Neural cell (in vitro differentiated cells): ENCODE results near the gene BORCS5. TPM values are rescaled to one million over a fixed set of nuclear protein-coding genes. Genes with fewer than 3 reads are reported as not detected.

Experiments used
- H2AFZ ChIP-seq: fragments of 200-600, 300-800 bp; sonication (generic), shearing (Covaris generic); 2 replicates; pipeline ENCODE4 v1.6.0; 2014; ENCODE audit warnings: low read depth, mild to moderate bottlenecking, antibody characterized with exemption, low read length, moderate library complexity
- H3F3A ChIP-seq: fragments of 200-600 bp; shearing (Covaris generic); 2 replicates; pipeline ENCODE4 v1.6.1; 2016; ENCODE audit warnings: mild to moderate bottlenecking, moderate library complexity, mixed read lengths, antibody characterized with exemption, low read length; ENCODE audit not compliant: insufficient read depth, poor library complexity, severe bottlenecking
- H3K27ac ChIP-seq: fragments of 200-600, 300-800 bp; sonication (generic), shearing (Covaris generic); 2 replicates; pipeline ENCODE4 v1.5.1; 2014; ENCODE audit warnings: mild to moderate bottlenecking, low read length, moderate library complexity
- H3K27me3 ChIP-seq: fragments of 300-800, 200-600 bp; sonication (generic), shearing (Covaris generic); 2 replicates; pipeline ENCODE4 v1.6.0; 2014; ENCODE audit warnings: mild to moderate bottlenecking, low read depth, low read length, moderate library complexity; ENCODE audit not compliant: insufficient read depth
- H3K36me3 ChIP-seq: fragments of 300-800, 200-600 bp; sonication (generic), shearing (Covaris generic); 2 replicates; pipeline ENCODE4 v1.5.1; 2014; ENCODE audit warnings: mild to moderate bottlenecking, antibody characterized with exemption, low read length, moderate library complexity; ENCODE audit not compliant: insufficient read depth
- H3K4me2 ChIP-seq: fragments of 300-800, 200-600 bp; sonication (generic), shearing (Covaris generic); 2 replicates; pipeline ENCODE4 v1.6.0; 2014; ENCODE audit warnings: mild to moderate bottlenecking, low read length
- H3K4me3 ChIP-seq: fragments of 300-800, 200-600 bp; sonication (generic), shearing (Covaris generic); 2 replicates; pipeline ENCODE4 v1.5.1; 2014; ENCODE audit warnings: mild to moderate bottlenecking, low read length, moderate library complexity
- H3K79me2 ChIP-seq: fragments of 200-600 bp; shearing (Covaris generic); replicated peaks from 2 replicates; pipeline ENCODE4 v1.6.0; 2014; ENCODE audit warnings: mild to moderate bottlenecking, low read length, moderate library complexity; ENCODE audit not compliant: insufficient read depth
- H3K9ac ChIP-seq: fragments of 300-800, 200-600 bp; sonication (generic), shearing (Covaris generic); 2 replicates; pipeline ENCODE4 v1.6.1; 2016; ENCODE audit warnings: mild to moderate bottlenecking, low read length, mixed read lengths
- H3K9me2 ChIP-seq: fragments of 200-600 bp; shearing (Covaris generic); 2 replicates; pipeline ENCODE4 v1.6.1; 2016; ENCODE audit warnings: mild to moderate bottlenecking, low read length, mixed read lengths; ENCODE audit not compliant: insufficient read depth
- H3K9me3 ChIP-seq: fragments of 200-600, 300-800 bp; sonication (generic), shearing (Covaris generic); 2 replicates; pipeline ENCODE4 v1.6.1; 2016; ENCODE audit warnings: mild to moderate bottlenecking, mixed run types, low read length, moderate library complexity, mixed read lengths
- H4K20me1 ChIP-seq: fragments of 200-600 bp; shearing (Covaris generic); 2 replicates; pipeline ENCODE4 v1.6.1; 2016; ENCODE audit warnings: mild to moderate bottlenecking, mixed run types; ENCODE audit not compliant: insufficient read depth
- CTCF ChIP-seq: fragments of 450-650 bp; IDR thresholded peaks from 2 replicates; pipeline ENCODE4 v1.5.1; 2014; ENCODE audit warnings: antibody characterized with exemption, mild to moderate bottlenecking, moderate library complexity; ENCODE audit not compliant: poor library complexity, severe bottlenecking
- EP300 ChIP-seq: fragments of 450-650 bp; conservative IDR thresholded peaks from 2 replicates; pipeline ENCODE4 v1.6.1; 2014; ENCODE audit warnings: antibody characterized with exemption, mild to moderate bottlenecking, moderate library complexity; ENCODE audit not compliant: poor library complexity, severe bottlenecking
- EZH2 ChIP-seq: fragments of 200-600, 300-800 bp; shearing (Covaris generic), sonication (generic); IDR thresholded peaks from 2 replicates; pipeline ENCODE4 v1.6.1; 2014; ENCODE audit warnings: antibody characterized with exemption, low read length, borderline replicate concordance, mild to moderate bottlenecking; ENCODE audit not compliant: insufficient read depth, poor library complexity, severe bottlenecking
- MXI1 ChIP-seq: fragments of 450-650 bp; conservative IDR thresholded peaks from 2 replicates; pipeline ENCODE4 v1.6.1; 2014; ENCODE audit warnings: antibody characterized with exemption, mild to moderate bottlenecking; ENCODE audit not compliant: poor library complexity, severe bottlenecking
- POLR2AphosphoS5 ChIP-seq: IDR thresholded peaks from 2 replicates; pipeline ENCODE4 v1.6.1; 2012
- RAD21 ChIP-seq: fragments of 450-650 bp; conservative IDR thresholded peaks from 2 replicates; pipeline ENCODE4 v1.6.1; 2014; ENCODE audit warnings: antibody characterized with exemption, mild to moderate bottlenecking, moderate library complexity
- REST ChIP-seq: IDR thresholded peaks from 2 replicates; pipeline ENCODE4 v1.6.1; 2012; ENCODE audit warnings: borderline replicate concordance
- SMC3 ChIP-seq: fragments of 450-650 bp; conservative IDR thresholded peaks from 2 replicates; pipeline ENCODE4 v1.6.1; 2014; ENCODE audit warnings: antibody characterized with exemption, mild to moderate bottlenecking, moderate library complexity; ENCODE audit not compliant: poor library complexity
- TAF1 ChIP-seq: IDR thresholded peaks from 2 replicates; pipeline ENCODE4 v1.6.1; 2012; ENCODE audit warnings: low read depth
- polyA plus RNA-seq: library from polyadenylated mRNA; depleted of rRNA; stranded (reverse); fragments of >200 nt; gene quantifications from 2 replicates; pipeline ENCODE4 v1.2.3, GENCODE V29; 2014

Gene BORCS5
- polyA plus RNA-seq, 1 donor from 2014 or later: 14.2 TPM

GRCh38 chr12:12445882-12446181, 89.0 kb downstream of the BORCS5 start:
- no peaks in the 10 kb centered on the region for H3K9me2 ChIP-seq
- no peaks in the 10 kb centered on the region for H3K36me3 ChIP-seq
- no peak overlapping the region for H3K4me2 ChIP-seq
- H3K27ac ChIP-seq: no peak overlapping the region
- no peak for TF ChIP-seq REST
- no peak for TF ChIP-seq CTCF
- no peak for TF ChIP-seq SMC3
- TF ChIP-seq TAF1: no peak
- TF ChIP-seq POLR2AphosphoS5: no peak
- no peak for TF ChIP-seq EP300
- TF ChIP-seq RAD21: no peak
- H3K9me3 ChIP-seq: no peaks in the 10 kb centered on the region
- no peak overlapping the region for H3K9ac ChIP-seq
- no peaks in the 10 kb centered on the region for H4K20me1 ChIP-seq
- H3F3A ChIP-seq: no peaks in the 10 kb centered on the region
- no peak overlapping the region for H2AFZ ChIP-seq
- no peaks in the 10 kb centered on the region for H3K27me3 ChIP-seq
- no peak overlapping the region for H3K4me3 ChIP-seq
- no peaks in the 10 kb centered on the region for H3K79me2 ChIP-seq

- no peak overlapping the region for H3K9ac ChIP-seq
- no peaks in the 10 kb centered on the region for H3F3A ChIP-seq
- no peak overlapping the region for H2AFZ ChIP-seq
- H3K36me3 ChIP-seq: no peaks in the 10 kb centered on the region
- H3K9me3 ChIP-seq: no peaks in the 10 kb centered on the region
- no peak overlapping the region for H3K4me3 ChIP-seq
- TF ChIP-seq POLR2AphosphoS5 (no peak), SMC3 (no peak), RAD21 (no peak), CTCF (no peak), EZH2 (no peak), MXI1 (no peak)
- H3K27me3 ChIP-seq: no peaks in the 10 kb centered on the region
- H3K27ac ChIP-seq: no peak overlapping the region
- no peaks in the 10 kb centered on the region for H4K20me1 ChIP-seq
- H3K4me2 ChIP-seq: no peak overlapping the region
- no peaks in the 10 kb centered on the region for H3K79me2 ChIP-seq
- no peaks in the 10 kb centered on the region for H3K9me2 ChIP-seq
Measured at GRCh38 chr12:12446786-12447185, 89.9 kb downstream of the BORCS5 start.
